ENCODE results near the gene GSK3B.

GRCh38 chr3:119912220-119912619 lies 182.0 kb downstream of the GSK3B start:
- no peak for TF ChIP-seq EZH2 (optimal IDR thresholded peaks at IDR 0.05; ENCODE audit: low read depth, low read length)
- TF ChIP-seq CTCF (IDR thresholded peaks at IDR 0.05; ENCODE audit: low read length) = no peak
- no peak for TF ChIP-seq EZH2phosphoT487 (IDR thresholded peaks at IDR 0.05; ENCODE audit: low read length)
